Karpas-422 (cell line): ENCODE measurements around the gene GOLGA6A. TPM values are rescaled to one million over a fixed set of nuclear protein-coding genes. Genes with fewer than 3 reads are reported as not detected.

Experiments
- DNase-seq: peaks from one replicate; pipeline ENCODE4 v3.0.0-alpha.2; 2015
- H2AFZ ChIP-seq: fragments of 200-600 bp; sonication (generic); 2 replicates; pipeline ENCODE4 v1.6.1; 2014; ENCODE audit warnings: antibody characterized with exemption, low read length, mixed read lengths
- H3K27ac ChIP-seq: fragments of 200-600 bp; sonication (generic); 2 replicates; pipeline ENCODE4 v1.5.1; 2014; ENCODE audit warnings: mild to moderate bottlenecking, low read length, moderate library complexity
- H3K27me3 ChIP-seq: fragments of 200-600 bp; sonication (generic); 2 replicates; pipeline ENCODE4 v1.6.1; 2014; ENCODE audit warnings: low read length, mixed read lengths
- H3K36me3 ChIP-seq: fragments of 200-600 bp; sonication (generic); 2 replicates; pipeline ENCODE4 v1.6.1; 2014; ENCODE audit warnings: low read length, mixed read lengths; ENCODE audit not compliant: insufficient read depth
- H3K4me1 ChIP-seq: fragments of 200-600 bp; sonication (generic); 2 replicates; pipeline ENCODE4 v1.6.1; 2014; ENCODE audit warnings: mild to moderate bottlenecking, low read length, mixed read lengths
- H3K4me2 ChIP-seq: fragments of 200-600 bp; sonication (generic); 2 replicates; pipeline ENCODE4 v1.6.1; 2014; ENCODE audit warnings: low read length, low read depth, mild to moderate bottlenecking; ENCODE audit not compliant: poor library complexity, severe bottlenecking
- H3K4me3 ChIP-seq: fragments of 200-600 bp; sonication (generic); 2 replicates; pipeline ENCODE4 v1.5.1; 2014; ENCODE audit warnings: mild to moderate bottlenecking, antibody characterized with exemption, low read length, mixed read lengths
- H3K79me2 ChIP-seq: fragments of 200-600 bp; sonication (generic); 2 replicates; pipeline ENCODE4 v1.6.1; 2014; ENCODE audit warnings: mild to moderate bottlenecking, low read length, mixed read lengths
- H3K9ac ChIP-seq: fragments of 200-600 bp; sonication (generic); 2 replicates; pipeline ENCODE4 v1.6.0; 2014; ENCODE audit warnings: low read length
- H3K9me2 ChIP-seq: fragments of 200-600 bp; sonication (generic), shearing (Covaris generic); replicated peaks from 2 replicates; pipeline ENCODE4 v1.6.0; 2014; ENCODE audit warnings: mild to moderate bottlenecking, low read length, moderate library complexity; ENCODE audit not compliant: insufficient read depth
- H3K9me3 ChIP-seq: fragments of 300-700, 200-600 bp; sonication (generic); 2 replicates; pipeline ENCODE4 v1.6.1; 2014; ENCODE audit warnings: low read length, mixed read lengths
- H4K20me1 ChIP-seq: fragments of 200-600 bp; sonication (generic); 2 replicates; pipeline ENCODE4 v1.6.1; 2014; ENCODE audit warnings: mild to moderate bottlenecking, antibody characterized with exemption, low read length, low read depth; ENCODE audit not compliant: insufficient read depth
- small RNA-seq: library from RNA; depleted of rRNA; stranded (forward); fragments of <200 nt; gene quantifications from one replicate; pipeline ENCODE3, GENCODE V24; 2014
- total RNA-seq: library from RNA; depleted of rRNA; stranded (reverse); fragments of >200 nt; shearing (Covaris generic); gene quantifications from 2 replicates; pipeline ENCODE4 v1.2.3, GENCODE V29; 2014; ENCODE audit warnings: low replicate concordance; rRNA removed

Gene GOLGA6A
- total RNA-seq, 1 experiment from 2014 or later: not detected

- no peak overlapping the region for H3K4me3 ChIP-seq
- DNase-seq: no peak
- no peaks in the 10 kb centered on the region for H3K9me3 ChIP-seq
- H3K4me1 ChIP-seq: no peaks in the 10 kb centered on the region
- H3K9ac ChIP-seq: no peak overlapping the region
- H3K9me2 ChIP-seq: no peaks in the 10 kb centered on the region
- H3K36me3 ChIP-seq: 0 out of 2 replicates have a peak, but pooled peaks cover 3% of the 10 kb centered on the region
- no peak overlapping the region for H3K27ac ChIP-seq
- no peak overlapping the region for H3K4me2 ChIP-seq
- H2AFZ ChIP-seq: no peak overlapping the region
- no peaks in the 10 kb centered on the region for H3K27me3 ChIP-seq
- no peaks in the 10 kb centered on the region for H4K20me1 ChIP-seq
- no peaks in the 10 kb centered on the region for H3K79me2 ChIP-seq
Measured at GRCh38 chr15:74032046-74032445, 50.3 kb downstream of the GOLGA6A start.

- no peak for DNase-seq
- Histone ChIP-seq H2AFZ (no peak overlapping the region), H3K36me3 (peaks cover 5% of the 10 kb centered on the region; the same call in 1 of the 2 replicates), H3K27ac (no peak overlapping the region), H3K4me3 (no peak overlapping the region), H3K9me3 (no peaks in the 10 kb centered on the region), H3K4me1 (no peaks in the 10 kb centered on the region), H3K79me2 (no peaks in the 10 kb centered on the region), H3K4me2 (no peak overlapping the region), H3K9me2 (no peaks in the 10 kb centered on the region), H3K27me3 (no peaks in the 10 kb centered on the region), H4K20me1 (no peaks in the 10 kb centered on the region), H3K9ac (no peak overlapping the region)
Measured at GRCh38 chr15:74028646-74029045, 53.7 kb downstream of the GOLGA6A start.

GRCh38 chr15:74027688-74028087 is 54.7 kb downstream of the GOLGA6A start:
- Histone ChIP-seq H4K20me1 (no peaks in the 10 kb centered on the region), H3K4me2 (no peak overlapping the region), H3K9ac (no peak overlapping the region), H3K27me3 (no peaks in the 10 kb centered on the region), H3K9me2 (no peaks in the 10 kb centered on the region), H3K27ac (no peak overlapping the region), H3K4me1 (no peaks in the 10 kb centered on the region), H2AFZ (no peak overlapping the region), H3K79me2 (no peaks in the 10 kb centered on the region), H3K36me3 (peaks cover 5% of the 10 kb centered on the region; the same call in 1 of the 2 replicates), H3K4me3 (no peak overlapping the region), H3K9me3 (no peaks in the 10 kb centered on the region)
- no peak for DNase-seq

GRCh38 chr15:74025436-74025835 is 56.9 kb downstream of the GOLGA6A start:
- Histone ChIP-seq H3K4me3 (no peak overlapping the region), H3K9me2 (no peaks in the 10 kb centered on the region), H3K9ac (no peak overlapping the region), H4K20me1 (no peaks in the 10 kb centered on the region), H3K4me2 (no peak overlapping the region), H2AFZ (no peak overlapping the region), H3K27me3 (no peaks in the 10 kb centered on the region), H3K27ac (no peak overlapping the region), H3K9me3 (no peaks in the 10 kb centered on the region), H3K36me3 (peaks cover 5% of the 10 kb centered on the region; the same call in 1 of the 2 replicates), H3K79me2 (peaks cover 7% of the 10 kb centered on the region), H3K4me1 (no peaks in the 10 kb centered on the region)
- no peak for DNase-seq

GRCh38 chr15:74024687-74025086 is 57.7 kb downstream of the GOLGA6A start:
- Histone ChIP-seq H3K9ac (no peak overlapping the region), H3K36me3 (peaks cover 5% of the 10 kb centered on the region; the same call in 1 of the 2 replicates), H3K27ac (no peak overlapping the region), H3K9me3 (no peaks in the 10 kb centered on the region), H3K4me2 (no peak overlapping the region), H3K79me2 (peaks cover 13% of the 10 kb centered on the region), H3K4me1 (no peaks in the 10 kb centered on the region), H2AFZ (no peak overlapping the region), H3K4me3 (no peak overlapping the region), H4K20me1 (no peaks in the 10 kb centered on the region), H3K9me2 (no peaks in the 10 kb centered on the region), H3K27me3 (no peaks in the 10 kb centered on the region)
- DNase-seq: no peak

GRCh38 chr15:74022706-74023470 is 59.5 kb downstream of the GOLGA6A start:
- DNase-seq: no peak
- Histone ChIP-seq H3K9me2 (no peaks in the 10 kb centered on the region), H4K20me1 (no peaks in the 10 kb centered on the region)

More at GRCh38 chr15:74022706-74023470, 59.5 kb downstream of the GOLGA6A start:
- no peak overlapping the region for H3K4me2 ChIP-seq
- no peaks in the 10 kb centered on the region for H3K9me3 ChIP-seq
- H3K27ac ChIP-seq: no peak overlapping the region
- no peak overlapping the region for H3K4me3 ChIP-seq
- no peaks in the 10 kb centered on the region for H3K4me1 ChIP-seq
- no peak overlapping the region for H3K9ac ChIP-seq
- H2AFZ ChIP-seq: no peak overlapping the region
- H3K79me2 ChIP-seq: peaks cover 27% of the 10 kb centered on the region
- H3K36me3 ChIP-seq: peaks cover 3% of the 10 kb centered on the region; the same call in 1 of the 2 replicates
- no peaks in the 10 kb centered on the region for H3K27me3 ChIP-seq

Small RNA genes lying within 50 kb of the gene (small RNA-seq; reads per million reads assigned to genes)
- not detected for gene RN7SL429P

Other genes with a start within 250 kb of the GOLGA6A start
- not detected in 2 replicates for gene TBC1D21, start 209.0 kb downstream of the GOLGA6A start, total RNA-seq
- gene LOXL1, start 156.1 kb downstream of the GOLGA6A start, total RNA-seq: not detected in 2 replicates
- 2.3 and 5.4 TPM in 2 replicates for gene STOML1, start 90.3 kb downstream of the GOLGA6A start, total RNA-seq
- gene PML, start 87.8 kb downstream of the GOLGA6A start, total RNA-seq: 15.4 and 21.5 TPM in 2 replicates
- gene ISLR2, start 48.0 kb upstream of the GOLGA6A start, total RNA-seq: not detected in 2 replicates
- gene ISLR, start 91.2 kb upstream of the GOLGA6A start, total RNA-seq: not detected in 2 replicates
- 0.18 TPM in 1 of 2 replicates, not detected in the other for gene STRA6, start 120.2 kb upstream of the GOLGA6A start, total RNA-seq
- not detected in 2 replicates for gene CCDC33, start 153.8 kb upstream of the GOLGA6A start, total RNA-seq